ENCODE results near the gene RBKS. TPM values are rescaled to one million over a fixed set of nuclear protein-coding genes. Genes with fewer than 3 reads are reported as not detected.

RBKS gene
- total and polyA plus RNA-seq, 2 of the 13 experiments (the other 11 are each of a cell fraction or from before 2014, with no cell fraction given), result 7.7 to 8.3 TPM

GRCh38 chr2:27887111-27887510, 3.1 kb downstream of the RBKS start:
- no peak for TF ChIP-seq GLI4 (CRISPR knock-in tag; IDR thresholded peaks at IDR 0.05; ENCODE audit: borderline replicate concordance)
- TF ChIP-seq MYNN (CRISPR knock-in tag; IDR thresholded peaks at IDR 0.05; ENCODE audit: low read depth), result no peak
- Histone ChIP-seq H4K20me1 (ENCODE audit: insufficient read depth, low read length) (no peaks in the 10 kb centered on the region), H3K9ac (ENCODE audit: insufficient read depth, low read depth, low read length) (no peak overlapping the region), H3K9me3 (ENCODE audit: low read length) (no peaks in the 10 kb centered on the region), H3K79me2 (ENCODE audit: insufficient read depth, low read length) (peaks cover 21% of the 10 kb centered on the region), H3K27ac (ENCODE audit: extremely low read length, insufficient read depth, low read length) (no peak overlapping the region), H2AFZ (ENCODE audit: low read length) (no peak overlapping the region), H3K27me3 (ENCODE audit: control insufficient read depth in 1 of 2, insufficient read depth in 2 of 2, low read length in 2 of 2) (no peaks in the 10 kb centered on the region; a peak in 1 of 5 replicates), H3K4me1 (ENCODE audit: insufficient read depth, low read length) (peaks cover 30% of the 10 kb centered on the region), H3K4me2 (ENCODE audit: low read depth, low read length) (no peak overlapping the region), H3K4me3 (replicated peaks in 1 of 3; ENCODE audit: insufficient read depth in 1 of 3, low read depth in 2 of 3, low read length in 3 of 3) (no peak overlapping the region), H3K36me3 (replicated peaks in 1 of 2; ENCODE audit: control insufficient read depth in 1 of 2, insufficient read depth in 2 of 2, low read length in 2 of 2) (no peaks in the 10 kb centered on the region)
- WGBS (ENCODE audit: low lambda C conversion rate), result 51% methylated on average over 2 of the region's 2 CpGs
- no peak for FAIRE-seq
- no peak for ATAC-seq
- intact Hi-C loops (cut with micrococcal nuclease; ENCODE audit: unreplicated experiment) (no loop called here), in situ Hi-C loops (cut with HindIII; ENCODE audit: extremely low pct_ligation_motif_present, low pct_unique_long_range_greater_than_20kb) (loop anchor here (10.0 kb wide), 1 partner anchor 518 kb away; no protein-coding TSS in a partner anchor)
- BruUV-seq (replicated peaks), result no TSS peak
- no peak for DNase-seq (ENCODE audit: low spot score)
- POLR2A ChIA-PET, result interaction anchor here (1.3 kb wide), 1 partner anchor 133 kb away, joined by 3 read pairs; no protein-coding TSS in a partner anchor
- CTCF ChIA-PET (ENCODE audit: low intra/inter-chr PET ratio, low total read pairs), result no interaction called here

- FAIRE-seq, result no peak
- H2AFZ ChIP-seq (ENCODE audit: low read length), result no peak overlapping the region
- no peak overlapping the region for H3K27ac ChIP-seq (ENCODE audit: extremely low read length, insufficient read depth, low read length)
- H3K79me2 ChIP-seq (ENCODE audit: insufficient read depth, low read length), result peaks cover 16% of the 10 kb centered on the region
- H3K27me3 ChIP-seq (ENCODE audit: control insufficient read depth in 1 of 2, insufficient read depth in 2 of 2, low read length in 2 of 2), result no peaks in the 10 kb centered on the region; a peak in 1 of 5 replicates
- peaks cover 22% of the 10 kb centered on the region for H3K4me1 ChIP-seq (ENCODE audit: insufficient read depth, low read length)
- H3K4me3 ChIP-seq (replicated peaks in 1 of 3; ENCODE audit: insufficient read depth in 1 of 3, low read depth in 2 of 3, low read length in 3 of 3), result no peak overlapping the region
- H3K4me2 ChIP-seq (ENCODE audit: low read depth, low read length), result no peak overlapping the region
- WGBS (ENCODE audit: low lambda C conversion rate), result 98% methylated on average over 6 of the region's 6 CpGs
- intact Hi-C loops (cut with micrococcal nuclease; ENCODE audit: unreplicated experiment), result no loop called here
- ChIA-PET POLR2A (no interaction called here), CTCF (ENCODE audit: low intra/inter-chr PET ratio, low total read pairs) (no interaction called here)
- DNase-seq (ENCODE audit: low spot score), result no peak
- no peaks in the 10 kb centered on the region for H3K9me3 ChIP-seq (ENCODE audit: low read length)
- H3K36me3 ChIP-seq (replicated peaks in 1 of 2; ENCODE audit: control insufficient read depth in 1 of 2, insufficient read depth in 2 of 2, low read length in 2 of 2), result no peaks in the 10 kb centered on the region
- H4K20me1 ChIP-seq (ENCODE audit: insufficient read depth, low read length), result no peaks in the 10 kb centered on the region
- no peak for ATAC-seq
- no peak for TF ChIP-seq AKNA (CRISPR knock-in tag; IDR thresholded peaks at IDR 0.05; ENCODE audit: borderline replicate concordance)
- TF ChIP-seq SAFB2 (CRISPR knock-in tag; IDR thresholded peaks at IDR 0.05; ENCODE audit: borderline replicate concordance, low read depth), result no peak
- no peak for TF ChIP-seq ZNF124 (CRISPR knock-in tag; IDR thresholded peaks at IDR 0.05)
- TF ChIP-seq CHD4 (IDR thresholded peaks at IDR 0.05; ENCODE audit: borderline replicate concordance, low read length), result no peak
- no peak for TF ChIP-seq ZMYM2 (CRISPR knock-in tag; IDR thresholded peaks at IDR 0.05)
- no peak for TF ChIP-seq ZBTB38 (CRISPR knock-in tag; IDR thresholded peaks at IDR 0.05)
- TF ChIP-seq, protein P1, sequence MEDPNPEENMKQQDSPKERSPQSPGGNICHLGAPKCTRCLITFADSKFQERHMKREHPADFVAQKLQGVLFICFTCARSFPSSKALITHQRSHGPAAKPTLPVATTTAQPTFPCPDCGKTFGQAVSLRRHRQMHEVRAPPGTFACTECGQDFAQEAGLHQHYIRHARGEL (CRISPR knock-in tag; IDR thresholded peaks at IDR 0.05), result no peak
- no peak for TF ChIP-seq RBAK (CRISPR knock-in tag; IDR thresholded peaks at IDR 0.05)
- in situ Hi-C loops (cut with HindIII; ENCODE audit: extremely low pct_ligation_motif_present, low pct_unique_long_range_greater_than_20kb), result loop anchor here (10.0 kb wide), 1 partner anchor 518 kb away; no protein-coding TSS in a partner anchor
- no peak overlapping the region for H3K9ac ChIP-seq (ENCODE audit: insufficient read depth, low read depth, low read length)
- BruUV-seq (replicated peaks), result no TSS peak
Measured at GRCh38 chr2:27886322-27886721, 3.9 kb downstream of the RBKS start.

All from HepG2 (cell line).